ENCODE data around the gene MYPOP. TPM values are rescaled to one million over a fixed set of nuclear protein-coding genes. Genes with fewer than 3 reads are reported as not detected.

The MYPOP gene
- total RNA-seq, 1 experiment from 2014 or later: 11.1 TPM

DNA sequence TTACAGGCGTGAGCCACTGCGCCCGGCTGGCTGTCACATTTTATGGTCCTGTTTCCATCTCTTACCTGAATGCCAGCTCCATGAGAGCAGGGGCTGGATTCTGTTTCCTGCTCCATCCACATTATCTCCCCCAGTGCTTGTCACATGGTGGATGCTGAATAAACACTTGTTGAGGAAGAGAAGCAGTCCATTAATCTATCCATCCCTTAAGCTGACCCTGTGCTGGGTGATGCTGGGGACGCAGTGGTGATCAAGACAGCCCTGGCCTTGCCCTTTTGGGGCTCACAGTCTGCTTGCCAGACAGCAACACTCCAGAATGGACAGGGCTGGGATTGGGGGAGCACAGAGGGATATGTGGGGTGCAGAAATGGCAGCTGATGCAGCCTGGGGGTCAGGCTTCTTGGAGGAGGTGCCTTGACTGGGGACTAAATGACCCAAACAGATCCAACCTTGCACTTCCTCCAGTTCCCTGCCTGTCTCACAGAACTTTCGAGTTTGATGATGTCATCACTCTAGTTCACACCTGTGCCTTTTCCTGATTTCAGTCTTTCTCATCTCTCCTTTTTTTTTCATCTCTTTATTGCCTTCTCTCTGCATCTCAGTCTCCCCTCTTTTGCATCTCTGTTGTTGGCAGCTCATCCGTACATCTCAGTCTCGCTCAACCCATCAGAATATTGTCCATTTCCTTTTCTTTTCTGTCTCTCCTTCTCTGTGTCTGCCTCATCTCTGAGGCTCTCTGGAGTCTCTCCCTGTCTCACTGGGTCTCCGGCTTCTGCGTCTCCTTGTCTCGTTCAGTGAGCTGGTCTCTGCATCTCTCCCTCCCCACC lies 21.1 kb downstream of the MYPOP start:
- TF ChIP-seq SIN3A (IDR thresholded peaks at IDR 0.05; ENCODE audit: borderline replicate concordance, insufficient read depth, low read depth, low read length): no peak
- TF ChIP-seq, protein P1, sequence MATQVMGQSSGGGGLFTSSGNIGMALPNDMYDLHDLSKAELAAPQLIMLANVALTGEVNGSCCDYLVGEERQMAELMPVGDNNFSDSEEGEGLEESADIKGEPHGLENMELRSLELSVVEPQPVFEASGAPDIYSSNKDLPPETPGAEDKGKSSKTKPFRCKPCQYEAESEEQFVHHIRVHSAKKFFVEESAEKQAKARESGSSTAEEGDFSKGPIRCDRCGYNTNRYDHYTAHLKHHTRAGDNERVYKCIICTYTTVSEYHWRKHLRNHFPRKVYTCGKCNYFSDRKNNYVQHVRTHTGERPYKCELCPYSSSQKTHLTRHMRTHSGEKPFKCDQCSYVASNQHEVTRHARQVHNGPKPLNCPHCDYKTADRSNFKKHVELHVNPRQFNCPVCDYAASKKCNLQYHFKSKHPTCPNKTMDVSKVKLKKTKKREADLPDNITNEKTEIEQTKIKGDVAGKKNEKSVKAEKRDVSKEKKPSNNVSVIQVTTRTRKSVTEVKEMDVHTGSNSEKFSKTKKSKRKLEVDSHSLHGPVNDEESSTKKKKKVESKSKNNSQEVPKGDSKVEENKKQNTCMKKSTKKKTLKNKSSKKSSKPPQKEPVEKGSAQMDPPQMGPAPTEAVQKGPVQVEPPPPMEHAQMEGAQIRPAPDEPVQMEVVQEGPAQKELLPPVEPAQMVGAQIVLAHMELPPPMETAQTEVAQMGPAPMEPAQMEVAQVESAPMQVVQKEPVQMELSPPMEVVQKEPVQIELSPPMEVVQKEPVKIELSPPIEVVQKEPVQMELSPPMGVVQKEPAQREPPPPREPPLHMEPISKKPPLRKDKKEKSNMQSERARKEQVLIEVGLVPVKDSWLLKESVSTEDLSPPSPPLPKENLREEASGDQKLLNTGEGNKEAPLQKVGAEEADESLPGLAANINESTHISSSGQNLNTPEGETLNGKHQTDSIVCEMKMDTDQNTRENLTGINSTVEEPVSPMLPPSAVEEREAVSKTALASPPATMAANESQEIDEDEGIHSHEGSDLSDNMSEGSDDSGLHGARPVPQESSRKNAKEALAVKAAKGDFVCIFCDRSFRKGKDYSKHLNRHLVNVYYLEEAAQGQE (IDR thresholded peaks at IDR 0.05; ENCODE audit: insufficient read depth in 1 of 2, low read depth in 2 of 2, low read length in 1 of 2): no peak
- TF ChIP-seq TCF7L2 (IDR thresholded peaks at IDR 0.05; ENCODE audit: low read depth, low read length): no peak
- TF ChIP-seq, protein P2, sequence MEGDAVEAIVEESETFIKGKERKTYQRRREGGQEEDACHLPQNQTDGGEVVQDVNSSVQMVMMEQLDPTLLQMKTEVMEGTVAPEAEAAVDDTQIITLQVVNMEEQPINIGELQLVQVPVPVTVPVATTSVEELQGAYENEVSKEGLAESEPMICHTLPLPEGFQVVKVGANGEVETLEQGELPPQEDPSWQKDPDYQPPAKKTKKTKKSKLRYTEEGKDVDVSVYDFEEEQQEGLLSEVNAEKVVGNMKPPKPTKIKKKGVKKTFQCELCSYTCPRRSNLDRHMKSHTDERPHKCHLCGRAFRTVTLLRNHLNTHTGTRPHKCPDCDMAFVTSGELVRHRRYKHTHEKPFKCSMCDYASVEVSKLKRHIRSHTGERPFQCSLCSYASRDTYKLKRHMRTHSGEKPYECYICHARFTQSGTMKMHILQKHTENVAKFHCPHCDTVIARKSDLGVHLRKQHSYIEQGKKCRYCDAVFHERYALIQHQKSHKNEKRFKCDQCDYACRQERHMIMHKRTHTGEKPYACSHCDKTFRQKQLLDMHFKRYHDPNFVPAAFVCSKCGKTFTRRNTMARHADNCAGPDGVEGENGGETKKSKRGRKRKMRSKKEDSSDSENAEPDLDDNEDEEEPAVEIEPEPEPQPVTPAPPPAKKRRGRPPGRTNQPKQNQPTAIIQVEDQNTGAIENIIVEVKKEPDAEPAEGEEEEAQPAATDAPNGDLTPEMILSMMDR (IDR thresholded peaks at IDR 0.05): no peak
- no peak for TF ChIP-seq POLR2AphosphoS5 (IDR thresholded peaks at IDR 0.05; ENCODE audit: low read depth, low read length)
- ChIA-PET POLR2A (interaction anchor here (0.6 kb wide), 1 partner anchor 392 kb away, joined by 4 read pairs; no protein-coding TSS in a partner anchor), CTCF (no interaction called here)
- no peak for ATAC-seq
- no peak overlapping the region for H3K4me3 ChIP-seq (ENCODE audit: low read depth in 2 of 2, low read length in 2 of 2)
- no peaks in the 10 kb centered on the region for H3K36me3 ChIP-seq (ENCODE audit: control insufficient read depth, insufficient read depth, low read length)
- no peak overlapping the region for H3K27ac ChIP-seq (ENCODE audit: low read length)
- H3K9me3 ChIP-seq (ENCODE audit: control insufficient read depth, insufficient read depth, low read depth, low read length): no peaks in the 10 kb centered on the region
- intact Hi-C loops (cut with micrococcal nuclease; ENCODE audit: unreplicated experiment) (no loop called here), in situ Hi-C loops (cut with HindIII; ENCODE audit: low pct_unique_long_range_greater_than_20kb, low sequenced_read_pairs) (no loop called here)
- peaks cover 4% of the 10 kb centered on the region for H3K4me1 ChIP-seq (ENCODE audit: control insufficient read depth, insufficient read depth, low read length)
- no peak for DNase-seq (ENCODE audit: low read depth, low spot score)
- no peaks in the 10 kb centered on the region for H3K27me3 ChIP-seq (ENCODE audit: control insufficient read depth, insufficient read depth, low read length)
- no TSS peak for BruUV-seq (replicated peaks)

DNA sequence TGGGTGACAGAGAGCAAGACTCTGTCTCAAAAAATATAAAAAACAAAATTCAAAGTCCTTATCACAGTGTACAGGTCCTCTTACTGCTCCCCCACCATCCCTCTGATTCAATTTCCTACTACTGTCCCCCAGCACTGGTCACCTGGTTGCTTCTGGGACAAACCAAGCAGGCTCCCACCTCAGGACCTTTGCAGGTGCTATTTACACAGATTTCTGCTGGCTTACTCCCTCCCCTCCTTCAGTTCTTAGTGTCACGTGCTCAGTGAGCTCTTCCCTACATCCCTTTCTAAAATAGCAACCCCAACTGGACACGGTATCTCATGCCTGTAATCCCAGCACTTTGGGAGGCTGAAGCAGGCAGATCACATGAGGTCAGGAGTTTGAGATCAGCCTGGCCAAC lies 22.4 kb downstream of the MYPOP start:
- ATAC-seq (no peak), DNase-seq (ENCODE audit: low read depth, low spot score) (no peak)
- Histone ChIP-seq H3K9me3 (ENCODE audit: control insufficient read depth, insufficient read depth, low read depth, low read length) (no peaks in the 10 kb centered on the region), H3K36me3 (ENCODE audit: control insufficient read depth, insufficient read depth, low read length) (no peaks in the 10 kb centered on the region), H3K4me3 (ENCODE audit: low read depth in 2 of 2, low read length in 2 of 2) (no peak overlapping the region), H3K4me1 (ENCODE audit: control insufficient read depth, insufficient read depth, low read length) (peaks cover 4% of the 10 kb centered on the region), H3K27me3 (ENCODE audit: control insufficient read depth, insufficient read depth, low read length) (no peaks in the 10 kb centered on the region), H3K27ac (ENCODE audit: low read length) (no peak overlapping the region)
- TF ChIP-seq, protein P2 (IDR thresholded peaks at IDR 0.05): no peak
- TF ChIP-seq, protein P1 (IDR thresholded peaks at IDR 0.05; ENCODE audit: insufficient read depth in 1 of 2, low read depth in 2 of 2, low read length in 1 of 2): no peak
- no peak for TF ChIP-seq POLR2AphosphoS5 (IDR thresholded peaks at IDR 0.05; ENCODE audit: low read depth, low read length)
- no peak for TF ChIP-seq TCF7L2 (IDR thresholded peaks at IDR 0.05; ENCODE audit: low read depth, low read length)
- TF ChIP-seq SIN3A (IDR thresholded peaks at IDR 0.05; ENCODE audit: borderline replicate concordance, insufficient read depth, low read depth, low read length): no peak
- BruUV-seq (replicated peaks): no TSS peak
- in situ Hi-C loops (cut with HindIII; ENCODE audit: low pct_unique_long_range_greater_than_20kb, low sequenced_read_pairs): no loop called here
- intact Hi-C loops (cut with micrococcal nuclease; ENCODE audit: unreplicated experiment): no loop called here
- POLR2A ChIA-PET: no interaction called here
- CTCF ChIA-PET: no interaction called here

All from Panc1 (cell line).